Neural progenitor cell (in vitro differentiated cells): Measurements from ENCODE around the gene SMG7. TPM values are rescaled to one million over a fixed set of nuclear protein-coding genes. Genes with fewer than 3 reads are reported as not detected.

Experiments used
- DNase-seq: peaks from one replicate; pipeline ENCODE4 v3.0.0-alpha.2; 2016; ENCODE audit warnings: low spot score
- H2AFZ ChIP-seq: fragments of 200-600 bp; sonication (generic); replicated peaks from 2 replicates; pipeline ENCODE4 v1.6.1; 2016; ENCODE audit warnings: antibody characterized with exemption
- H3F3A ChIP-seq: fragments of 200-600 bp; sonication (generic); 2 replicates; pipeline ENCODE4 v1.6.1; 2016; ENCODE audit warnings: antibody characterized with exemption, low read depth
- H3K27ac ChIP-seq: fragments of 200-600 bp; sonication (generic); 2 replicates; pipeline ENCODE4 v1.5.1; 2016; ENCODE audit warnings: mild to moderate bottlenecking
- H3K27me3 ChIP-seq: fragments of 200-600 bp; sonication (generic); 2 replicates; pipeline ENCODE4 v1.6.1; 2016; ENCODE audit warnings: mild to moderate bottlenecking, moderate library complexity
- H3K36me3 ChIP-seq: fragments of 200-600 bp; sonication (generic); 2 replicates; pipeline ENCODE4 v1.5.1; 2016
- H3K4me1 ChIP-seq: fragments of 200-600 bp; sonication (generic); 2 replicates; pipeline ENCODE4 v1.6.1; 2016; ENCODE audit warnings: mixed run types
- H3K4me2 ChIP-seq: fragments of 200-600 bp; sonication (generic); 2 replicates; pipeline ENCODE4 v1.6.1; 2016
- H3K4me3 ChIP-seq: fragments of 200-600 bp; sonication (generic); 2 replicates; pipeline ENCODE4 v1.5.1; 2016
- H3K79me2 ChIP-seq: fragments of 200-600 bp; sonication (generic); 2 replicates; pipeline ENCODE4 v1.6.1; 2016; ENCODE audit warnings: low read depth
- H3K9ac ChIP-seq: fragments of 200-600 bp; sonication (generic); 2 replicates; pipeline ENCODE4 v1.6.1; 2016
- H3K9me3 ChIP-seq: fragments of 200-600 bp; sonication (generic); 2 replicates; pipeline ENCODE4 v1.5.1; 2016; ENCODE audit warnings: low read depth
- H4K20me1 ChIP-seq: fragments of 200-600 bp; sonication (generic); 2 replicates; pipeline ENCODE4 v1.6.1; 2016; ENCODE audit warnings: low read depth
- H3K27ac Mint-ChIP-seq: 3 replicates; pipeline ENCODE4 v1.8.0; 2021; ENCODE audit warnings: mixed read lengths
- H3K27me3 Mint-ChIP-seq: 2 replicates; pipeline ENCODE4 v1.8.0; 2022; ENCODE audit warnings: low read depth, mild to moderate bottlenecking, inconsistent platforms, moderate library complexity, mixed read lengths; ENCODE audit not compliant: insufficient read depth
- H3K36me3 Mint-ChIP-seq: 3 replicates; pipeline ENCODE4 v1.8.0; 2021; ENCODE audit warnings: mixed read lengths
- H3K4me1 Mint-ChIP-seq: 3 replicates; pipeline ENCODE4 v1.8.0; 2021; ENCODE audit warnings: mixed read lengths
- H3K4me3 Mint-ChIP-seq: 3 replicates; pipeline ENCODE4 v1.8.0; 2021; ENCODE audit warnings: mild to moderate bottlenecking, moderate library complexity, mixed read lengths
- H3K9me3 Mint-ChIP-seq: 3 replicates; pipeline ENCODE4 v1.8.0; 2020; ENCODE audit warnings: mixed read lengths
- CTCF ChIP-seq: fragments of 200-600 bp; sonication (generic); IDR thresholded peaks from 2 replicates; pipeline ENCODE4 v1.5.1; 2017; ENCODE audit warnings: antibody characterized with exemption, mild to moderate bottlenecking
- EZH2 ChIP-seq: fragments of 200-600 bp; sonication (generic); IDR thresholded peaks from 2 replicates; pipeline ENCODE4 v1.6.1; 2017; ENCODE audit warnings: antibody characterized with exemption, mild to moderate bottlenecking, moderate library complexity
- EZH2phosphoT487 ChIP-seq: fragments of 200-600 bp; sonication (generic); IDR thresholded peaks from 2 replicates; pipeline ENCODE4 v1.6.1; 2017; ENCODE audit warnings: antibody characterized with exemption
- total RNA-seq: library from RNA; depleted of rRNA; stranded (reverse); fragments of >200 nt; gene quantifications from 2 replicates; pipeline ENCODE4 v1.2.3, GENCODE V29; 2015; ENCODE audit warnings: low replicate concordance

The SMG7 gene
- total RNA-seq, 1 donor from 2014 or later: 33.5 TPM

- no peaks in the 10 kb centered on the region for H3K79me2 ChIP-seq
- no peaks in the 10 kb centered on the region for H3K4me1 Mint-ChIP-seq
- H3K4me3 ChIP-seq: no peak overlapping the region
- H3K27me3 Mint-ChIP-seq: peaks cover 3% of the 10 kb centered on the region
- no peaks in the 10 kb centered on the region for H3K36me3 ChIP-seq
- H4K20me1 ChIP-seq: no peaks in the 10 kb centered on the region
- H3K4me1 ChIP-seq: no peaks in the 10 kb centered on the region
- H3K9me3 ChIP-seq: no peaks in the 10 kb centered on the region
- no peaks in the 10 kb centered on the region for H3K36me3 Mint-ChIP-seq
- no peak overlapping the region for H3K27ac ChIP-seq
- H2AFZ ChIP-seq: no peak overlapping the region
- H3K9ac ChIP-seq: no peak overlapping the region
- H3K27ac Mint-ChIP-seq: no peak overlapping the region
- no peak overlapping the region for H3K4me2 ChIP-seq
- no peak overlapping the region for H3K4me3 Mint-ChIP-seq
- H3K9me3 Mint-ChIP-seq: no peaks in the 10 kb centered on the region
- TF ChIP-seq CTCF: no peak
- no peak for TF ChIP-seq EZH2phosphoT487
- no peak for TF ChIP-seq EZH2
- DNase-seq: no peak
- no peaks in the 10 kb centered on the region for H3F3A ChIP-seq
- H3K27me3 ChIP-seq: no peaks in the 10 kb centered on the region
Measured at GRCh38 chr1:183435497-183435896, 36.8 kb upstream of the SMG7 start.

GRCh38 chr1:183438060-183438459 is 34.2 kb upstream of the SMG7 start:
- Histone ChIP-seq H3K4me3 (no peak overlapping the region), H3K4me1 (no peaks in the 10 kb centered on the region), H3K9ac (no peak overlapping the region), H3K27ac (no peak overlapping the region), H4K20me1 (no peaks in the 10 kb centered on the region), H3K9me3 (no peaks in the 10 kb centered on the region), H3F3A (no peaks in the 10 kb centered on the region), H3K27me3 (no peaks in the 10 kb centered on the region), H3K4me2 (no peak overlapping the region), H2AFZ (no peak overlapping the region), H3K36me3 (no peaks in the 10 kb centered on the region), H3K79me2 (no peaks in the 10 kb centered on the region)
- H3K9me3 Mint-ChIP-seq: no peaks in the 10 kb centered on the region
- H3K27ac Mint-ChIP-seq: no peak overlapping the region
- no peak for DNase-seq
- no peaks in the 10 kb centered on the region for H3K36me3 Mint-ChIP-seq
- peaks cover 5% of the 10 kb centered on the region for H3K27me3 Mint-ChIP-seq
- H3K4me1 Mint-ChIP-seq: peaks cover 2% of the 10 kb centered on the region
- H3K4me3 Mint-ChIP-seq: no peak overlapping the region
- TF ChIP-seq CTCF (no peak), EZH2 (no peak), EZH2phosphoT487 (no peak)

- Mint-ChIP-seq H3K4me1 (peaks cover 12% of the 10 kb centered on the region), H3K27me3 (peaks cover 5% of the 10 kb centered on the region), H3K9me3 (no peaks in the 10 kb centered on the region), H3K27ac (no peak overlapping the region), H3K4me3 (no peak overlapping the region), H3K36me3 (no peaks in the 10 kb centered on the region)
- Histone ChIP-seq H3K9me3 (no peaks in the 10 kb centered on the region), H3K36me3 (no peaks in the 10 kb centered on the region), H3K4me3 (no peak overlapping the region), H3K4me2 (no peak overlapping the region), H3K27ac (no peak overlapping the region), H2AFZ (no peak overlapping the region), H3K4me1 (no peaks in the 10 kb centered on the region), H3K79me2 (no peaks in the 10 kb centered on the region), H3F3A (no peaks in the 10 kb centered on the region), H3K27me3 (no peaks in the 10 kb centered on the region), H4K20me1 (no peaks in the 10 kb centered on the region), H3K9ac (no peak overlapping the region)
- no peak for TF ChIP-seq EZH2phosphoT487
- TF ChIP-seq EZH2: no peak
- TF ChIP-seq CTCF: no peak
- DNase-seq: no peak
Measured at GRCh38 chr1:183443011-183443410, 29.3 kb upstream of the SMG7 start.
